WI38 (cell line): ENCODE data around the gene COL5A1.

Experiments
- H3K4me3 ChIP-seq: 2 replicates; pipeline ENCODE4 v1.5.1; 2011; ENCODE audit warnings: low read depth, mild to moderate bottlenecking, control low read depth, low read length
- CTCF ChIP-seq: IDR thresholded peaks from 2 replicates; pipeline ENCODE4 v1.5.1; 2012; ENCODE audit warnings: low read depth, mild to moderate bottlenecking, control low read depth, low read length

Gene COL5A1

GRCh38 chr9:134723491-134724190 lies 82.0 kb downstream of the COL5A1 start:
- H3K4me3 ChIP-seq = no peak overlapping the region
- no peak for TF ChIP-seq CTCF

GRCh38 chr9:134724202-134724911 lies 82.8 kb downstream of the COL5A1 start:
- no peak overlapping the region for H3K4me3 ChIP-seq
- no peak for TF ChIP-seq CTCF

GRCh38 chr9:134724912-134725604 lies 83.5 kb downstream of the COL5A1 start:
- no peak overlapping the region for H3K4me3 ChIP-seq
- no peak for TF ChIP-seq CTCF

- H3K4me3 ChIP-seq = no peak overlapping the region
- no peak for TF ChIP-seq CTCF
Observed at GRCh38 chr9:134725605-134725940, 84.0 kb downstream of the COL5A1 start.

- H3K4me3 ChIP-seq = no peak overlapping the region
- TF ChIP-seq CTCF = no peak
Observed at GRCh38 chr9:134726026-134726721, 84.6 kb downstream of the COL5A1 start.

- no peak for TF ChIP-seq CTCF
- H3K4me3 ChIP-seq = no peak overlapping the region
Observed at GRCh38 chr9:134726722-134727034, 85.1 kb downstream of the COL5A1 start.
